Gastroesophageal sphincter (tissue), 3 donors: Measurements from ENCODE around the gene MAP1LC3B.

ENCODE experiments used
- POLR2A ChIP-seq, 2 donors: fragments of 450-650 bp; IDR thresholded peaks; one replicate each; pipeline ENCODE4 v1.6.1; 2017; ENCODE audit warnings: antibody characterized with exemption in 2 of 2, mild to moderate bottlenecking in 2 of 2, moderate library complexity in 1 of 2
- POLR2AphosphoS5 ChIP-seq: sonication (generic); formaldehyde crosslinking; IDR thresholded peaks from one replicate; pipeline ENCODE4 v1.6.1; 2017; ENCODE audit warnings: antibody characterized with exemption
- TF ChIP-seq, protein P1 (sequence below), 4 experiments: fragments of 200-600 bp in 2 of 4; fragments of 450-650 bp in 2 of 4; sonication (generic) in 1 of 4; IDR thresholded peaks; one replicate each; pipeline ENCODE4 v1.5.1; 2017 to 2019; ENCODE audit warnings: antibody characterized with exemption in 4 of 4, mild to moderate bottlenecking in 2 of 4, moderate library complexity in 2 of 4

DNA sequence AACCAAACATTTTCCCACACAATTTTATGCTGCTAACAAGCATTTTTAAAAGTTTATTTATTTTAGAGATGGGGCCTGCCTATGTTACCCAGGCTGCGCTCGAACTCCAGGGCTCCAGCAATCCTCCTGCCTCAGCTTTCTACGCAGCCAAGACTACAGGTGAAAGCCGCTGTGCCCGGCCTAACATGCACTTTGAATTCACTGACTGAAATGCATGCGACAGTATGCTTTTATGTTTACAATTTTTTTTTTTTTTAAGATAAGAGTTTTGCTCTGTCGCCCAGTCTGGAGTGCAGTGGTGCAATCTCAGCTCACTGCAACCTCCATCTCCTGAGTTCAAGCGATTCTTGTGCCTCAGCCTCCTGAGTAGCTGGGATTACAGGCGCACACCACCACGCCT, 47.8 kb downstream of the MAP1LC3B start:
- no peak for TF ChIP-seq POLR2A (IDR thresholded peaks at IDR 0.05)
- TF ChIP-seq, protein P1, sequence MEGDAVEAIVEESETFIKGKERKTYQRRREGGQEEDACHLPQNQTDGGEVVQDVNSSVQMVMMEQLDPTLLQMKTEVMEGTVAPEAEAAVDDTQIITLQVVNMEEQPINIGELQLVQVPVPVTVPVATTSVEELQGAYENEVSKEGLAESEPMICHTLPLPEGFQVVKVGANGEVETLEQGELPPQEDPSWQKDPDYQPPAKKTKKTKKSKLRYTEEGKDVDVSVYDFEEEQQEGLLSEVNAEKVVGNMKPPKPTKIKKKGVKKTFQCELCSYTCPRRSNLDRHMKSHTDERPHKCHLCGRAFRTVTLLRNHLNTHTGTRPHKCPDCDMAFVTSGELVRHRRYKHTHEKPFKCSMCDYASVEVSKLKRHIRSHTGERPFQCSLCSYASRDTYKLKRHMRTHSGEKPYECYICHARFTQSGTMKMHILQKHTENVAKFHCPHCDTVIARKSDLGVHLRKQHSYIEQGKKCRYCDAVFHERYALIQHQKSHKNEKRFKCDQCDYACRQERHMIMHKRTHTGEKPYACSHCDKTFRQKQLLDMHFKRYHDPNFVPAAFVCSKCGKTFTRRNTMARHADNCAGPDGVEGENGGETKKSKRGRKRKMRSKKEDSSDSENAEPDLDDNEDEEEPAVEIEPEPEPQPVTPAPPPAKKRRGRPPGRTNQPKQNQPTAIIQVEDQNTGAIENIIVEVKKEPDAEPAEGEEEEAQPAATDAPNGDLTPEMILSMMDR (IDR thresholded peaks at IDR 0.05): no peak
- no peak for TF ChIP-seq POLR2AphosphoS5
